Lung microvascular endothelial cell (primary cell): ENCODE measurements around the gene TMEM269. TPM values are rescaled to one million over a fixed set of nuclear protein-coding genes. Genes with fewer than 3 reads are reported as not detected.

Experiments used
- DNase-seq, 2 donors: peaks; one replicate each; pipeline versions ENCODE4 v3.0.0 to v3.0.0-alpha.2; 2010; ENCODE audit warnings: low read depth in 2 of 2
- total RNA-seq: library from RNA; depleted of rRNA; stranded (reverse); fragments of >200 nt; gene quantifications from 2 replicates; pipeline ENCODE4 v1.2.1, GENCODE V29; 2014

The TMEM269 gene
- total RNA-seq, 1 donor from 2014 or later, result not detected

DNA sequence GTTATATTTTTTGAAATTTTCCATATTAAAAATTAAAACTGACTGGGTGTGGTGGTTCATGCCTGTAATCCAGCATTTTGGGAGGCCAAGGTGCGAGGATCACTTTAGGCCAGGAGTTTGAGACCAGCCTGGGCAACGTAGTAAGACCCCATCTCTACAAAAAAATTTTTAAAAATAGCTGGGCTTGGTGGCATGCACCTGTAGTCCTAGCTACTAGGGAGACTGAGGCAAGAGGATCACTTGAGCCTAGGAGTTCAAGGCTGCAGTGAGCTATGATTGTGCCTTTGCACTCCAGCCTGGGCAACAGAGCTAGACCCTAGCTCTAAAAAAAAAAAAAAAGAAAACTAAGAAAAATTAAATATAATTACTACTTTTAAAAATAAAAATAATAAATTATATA, 36.9 kb downstream of the TMEM269 start:
- no peak for DNase-seq

DNA sequence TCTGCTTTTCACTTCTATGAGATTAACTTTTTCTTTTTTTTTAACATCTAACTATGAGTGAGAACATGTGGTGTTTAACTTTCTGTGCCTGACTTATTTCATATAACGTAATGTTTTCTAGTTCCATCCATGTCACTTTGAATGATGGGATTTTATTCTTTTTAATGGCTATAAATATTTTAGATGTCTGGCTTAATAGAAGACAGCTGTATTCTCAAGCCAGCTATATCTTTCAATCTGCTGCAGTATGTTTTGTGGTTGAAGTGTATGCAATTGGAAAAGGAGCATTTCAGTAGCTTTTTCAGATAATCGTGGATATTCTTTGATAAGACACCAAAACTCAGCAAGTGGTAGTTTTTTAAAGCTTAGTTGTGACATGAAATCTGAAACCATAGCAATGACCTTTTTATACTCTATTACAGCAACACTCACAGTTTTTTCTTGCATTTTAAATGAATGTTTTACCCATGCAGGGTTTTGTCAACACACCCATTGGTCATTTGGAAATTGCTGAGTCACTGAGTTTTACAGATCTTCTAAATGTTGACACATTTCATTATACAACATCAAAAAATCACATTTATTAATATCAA, 38.1 kb downstream of the TMEM269 start:
- DNase-seq, result peak in 1 of 2 donors; percentile 8

DNA sequence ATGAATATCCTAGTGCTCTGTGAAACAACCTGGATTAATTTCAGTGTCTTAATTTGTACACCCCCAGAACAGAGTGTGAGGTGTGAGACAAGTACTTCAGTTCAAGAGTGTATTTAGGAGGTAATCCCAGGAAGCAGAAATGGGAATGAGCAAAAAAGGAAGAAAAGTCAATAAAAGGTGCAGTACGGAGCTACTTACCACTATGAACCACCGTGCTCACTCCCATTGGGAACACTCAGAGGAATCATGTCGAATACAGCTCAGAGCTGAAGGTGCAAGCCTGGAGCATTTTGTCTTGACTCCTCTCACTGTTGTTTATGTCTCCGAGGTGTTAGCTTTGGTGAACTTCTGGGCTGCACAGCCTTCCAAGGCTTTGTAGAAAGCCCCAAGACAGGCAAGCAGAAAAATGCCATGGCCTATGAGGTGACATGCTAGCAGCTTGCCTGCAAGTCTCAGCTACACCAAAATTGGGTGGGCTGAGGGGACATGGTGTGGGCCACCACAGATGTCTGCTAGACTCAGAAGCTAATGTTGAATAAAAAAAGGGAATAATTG, 39.8 kb downstream of the TMEM269 start:
- no peak for DNase-seq

DNA sequence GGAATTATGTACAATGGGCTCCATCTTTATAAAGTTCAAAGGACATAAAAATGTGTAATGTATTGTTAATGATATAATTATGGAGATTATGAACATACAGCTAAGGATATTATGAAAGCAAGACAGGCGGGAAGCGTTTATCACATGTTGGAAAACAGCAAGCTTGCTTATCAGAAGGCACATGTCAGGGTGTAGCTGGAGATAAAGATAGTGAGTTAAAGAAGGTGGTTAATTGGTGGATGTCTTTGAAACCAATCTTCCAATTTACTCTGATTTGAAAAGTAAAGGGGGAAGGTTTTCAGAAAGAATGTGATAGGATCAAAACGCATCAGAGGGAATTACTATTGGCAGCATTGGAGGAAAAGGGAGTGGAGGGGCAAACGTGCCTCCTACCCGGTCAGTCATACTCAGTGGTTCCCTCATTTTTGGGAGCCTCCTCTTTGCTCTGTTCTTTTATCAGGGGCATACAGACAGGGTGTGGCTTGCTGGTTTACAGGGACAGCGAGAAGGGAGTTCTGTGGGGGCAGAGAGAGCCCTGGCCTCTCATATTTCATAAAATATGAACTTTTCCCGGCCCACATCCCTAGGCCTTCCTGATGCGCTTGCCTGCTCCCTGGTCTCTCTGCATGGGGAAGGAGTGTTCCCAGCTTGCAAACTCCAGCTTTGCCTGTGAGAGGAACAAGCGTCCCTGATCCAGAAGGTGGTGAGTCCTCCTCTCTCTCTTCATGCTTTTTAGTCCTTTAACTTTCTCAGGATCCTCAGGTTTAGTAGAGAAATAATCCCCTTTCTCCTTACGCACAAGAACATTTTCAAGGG, 40.5 kb downstream of the TMEM269 start:
- DNase-seq, result no peak

- no peak for DNase-seq
Measured at GRCh38 chr1:42830631-42831030, 45.8 kb downstream of the TMEM269 start.

GRCh38 chr1:42831273-42831672, 46.5 kb downstream of the TMEM269 start:
- DNase-seq, result no peak

DNA sequence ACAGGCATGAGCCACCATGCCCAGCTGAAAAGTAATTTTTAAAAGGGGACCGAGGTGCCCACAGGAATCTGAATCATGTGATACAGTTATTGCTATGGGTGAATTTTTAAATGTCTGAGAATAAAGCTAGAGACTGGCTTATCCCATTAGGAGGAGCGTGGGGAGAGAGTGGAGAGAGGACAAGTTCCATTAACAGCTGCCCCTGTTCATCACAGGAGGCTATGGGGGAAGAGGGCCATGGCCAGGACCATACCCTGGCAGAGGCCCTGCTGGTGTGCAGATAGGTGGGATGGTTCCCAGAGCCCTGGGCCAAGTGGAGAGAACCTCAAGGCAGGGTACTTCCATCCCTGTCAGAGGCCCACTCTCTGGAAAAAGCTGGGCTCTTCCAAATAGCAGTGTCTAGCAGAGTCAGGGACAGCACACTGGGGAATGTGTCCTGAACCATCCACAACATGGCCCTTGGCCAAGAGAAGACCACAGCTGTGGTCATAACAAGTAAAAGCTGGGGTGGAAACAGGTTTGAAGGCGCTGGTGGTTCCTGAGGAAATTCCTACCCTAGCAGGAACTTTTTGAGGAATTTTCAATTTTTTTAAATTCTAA, 48.0 kb downstream of the TMEM269 start:
- no peak for DNase-seq

DNA sequence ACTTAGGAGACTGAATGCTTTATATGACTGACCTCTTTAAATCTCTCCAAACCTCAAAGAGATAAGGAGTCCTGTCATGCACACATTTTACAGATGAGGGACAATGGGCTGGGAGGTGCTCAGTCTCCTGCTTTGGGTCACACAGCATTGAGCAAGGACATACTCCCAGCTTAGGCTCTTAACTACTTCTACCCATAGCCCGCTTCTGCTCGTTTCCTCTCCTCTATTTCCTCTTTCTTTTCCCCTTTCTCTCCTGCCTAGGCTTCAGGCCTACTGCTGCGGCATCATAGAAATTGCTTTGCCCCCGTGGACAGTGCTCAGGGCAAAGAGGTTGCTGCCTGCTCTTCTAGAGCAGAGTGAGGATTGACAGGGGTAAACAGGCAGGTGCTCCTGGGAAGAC, 49.2 kb downstream of the TMEM269 start:
- no peak for DNase-seq

- no peak for DNase-seq
Measured at GRCh38 chr1:42834803-42835202, 50.0 kb downstream of the TMEM269 start.

GRCh38 chr1:42835422-42835821, 50.6 kb downstream of the TMEM269 start:
- DNase-seq, result no peak

DNA sequence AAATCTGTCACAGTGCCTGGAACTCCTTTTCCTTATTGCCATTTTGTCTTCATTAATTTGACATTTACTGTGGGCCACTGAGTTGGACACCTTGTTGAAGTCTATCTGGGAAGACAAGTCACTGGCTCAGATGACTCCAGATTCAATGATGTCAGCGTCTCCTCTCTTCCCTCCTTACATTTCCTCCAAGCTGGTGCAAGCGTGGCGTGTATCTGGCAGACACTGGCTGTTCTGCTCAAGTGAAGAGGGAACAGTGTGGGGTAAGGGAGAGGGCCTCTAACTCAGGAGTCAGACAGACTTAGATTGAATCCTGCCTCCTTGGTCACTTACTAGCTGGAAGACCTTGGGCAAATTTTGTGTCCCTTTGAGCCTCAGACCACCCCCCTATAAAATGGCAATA, 52.9 kb downstream of the TMEM269 start:
- no peak for DNase-seq

DNA sequence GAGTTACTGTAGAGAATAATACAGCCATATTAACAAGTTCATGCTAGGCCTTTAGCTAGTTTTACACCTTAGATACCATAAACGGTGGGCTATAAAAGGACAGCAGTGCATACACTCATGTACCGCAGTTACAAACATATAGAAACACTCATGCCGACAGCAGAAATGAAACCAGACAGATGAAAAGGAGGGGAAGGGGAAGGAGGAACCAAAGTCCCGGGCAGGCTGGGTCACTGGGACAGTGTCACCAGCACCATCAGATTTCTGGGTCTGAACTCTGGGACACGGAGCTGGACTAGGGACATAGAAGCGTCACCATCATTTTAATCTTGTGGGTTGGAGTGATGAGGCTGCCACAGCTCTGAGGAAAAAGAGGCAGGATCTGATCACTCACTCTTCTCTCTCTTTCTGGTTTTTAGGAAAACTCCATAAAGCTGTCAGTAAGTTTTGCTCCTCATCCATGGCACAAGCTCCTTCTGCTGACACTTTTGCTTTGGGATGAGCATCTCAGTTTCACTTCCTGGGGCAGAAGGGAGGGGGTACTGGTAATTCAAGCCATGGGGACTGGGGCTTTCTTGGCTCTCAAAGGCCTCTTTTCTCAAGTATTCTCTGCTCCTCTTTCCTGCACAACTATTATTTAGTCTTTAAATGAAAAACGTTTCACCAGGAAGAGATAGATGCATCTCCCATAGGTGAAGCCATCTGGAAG, 53.8 kb downstream of the TMEM269 start:
- no peak for DNase-seq

GRCh38 chr1:42841010-42841409, 56.2 kb downstream of the TMEM269 start:
- DNase-seq, result no peak

DNA sequence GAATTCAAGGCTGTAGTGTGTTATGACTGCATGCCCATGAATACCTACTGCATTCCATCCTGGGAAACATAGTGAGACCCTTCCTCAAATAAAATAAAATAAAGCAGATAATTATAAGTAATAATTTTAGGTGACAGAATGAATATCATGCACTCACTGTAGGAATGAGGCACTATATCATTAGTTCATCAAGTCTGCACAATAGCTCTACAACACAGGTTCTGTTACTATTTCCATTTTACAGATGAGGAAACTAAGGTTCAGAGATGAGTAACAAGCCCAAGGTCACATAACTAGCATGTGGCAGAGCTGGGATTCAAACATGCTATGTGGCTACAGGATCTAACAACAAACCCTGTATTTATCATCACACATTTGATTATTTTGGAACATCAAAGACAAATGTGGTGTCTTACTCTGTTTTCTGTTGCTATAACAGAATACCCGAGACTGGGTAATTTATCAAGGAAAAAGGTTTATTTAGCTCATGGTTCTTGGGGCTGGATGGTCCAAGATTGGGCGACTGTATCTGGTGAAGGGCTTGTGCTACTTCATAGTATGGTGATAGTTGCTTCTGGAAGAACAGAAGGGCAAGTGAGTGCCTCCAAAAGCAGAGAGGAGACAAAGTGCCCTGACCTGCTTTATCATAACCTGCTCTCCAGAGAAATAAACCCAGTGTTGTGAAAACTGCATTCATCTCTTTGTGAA, 56.8 kb downstream of the TMEM269 start:
- no peak for DNase-seq

DNA sequence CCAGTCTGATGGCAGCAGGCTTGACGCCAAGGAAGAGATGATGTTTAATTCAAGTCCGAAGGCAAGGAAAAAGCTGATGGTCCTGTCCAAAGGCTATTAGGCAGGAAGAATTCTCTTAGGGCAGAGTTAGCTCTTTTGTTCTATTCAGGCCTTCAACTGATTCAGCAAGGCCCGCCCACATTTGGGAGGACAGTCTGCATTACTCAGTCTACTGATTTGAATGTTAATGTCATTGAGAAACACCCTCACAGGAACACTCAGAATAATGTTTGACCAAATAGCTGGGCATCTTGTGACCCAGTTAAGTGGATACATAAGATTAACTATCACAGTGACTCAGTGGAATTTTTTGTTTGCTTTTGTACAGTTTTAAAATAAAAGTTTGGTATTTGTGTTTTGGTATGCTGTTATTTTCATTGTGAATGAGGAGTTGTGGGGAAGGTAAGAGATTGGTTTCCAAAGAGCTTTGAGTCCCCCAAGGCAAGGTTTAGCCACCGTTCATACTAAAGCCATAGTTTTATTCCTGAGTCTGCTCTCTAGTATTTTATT, 59.9 kb downstream of the TMEM269 start:
- DNase-seq, result no peak

DNA sequence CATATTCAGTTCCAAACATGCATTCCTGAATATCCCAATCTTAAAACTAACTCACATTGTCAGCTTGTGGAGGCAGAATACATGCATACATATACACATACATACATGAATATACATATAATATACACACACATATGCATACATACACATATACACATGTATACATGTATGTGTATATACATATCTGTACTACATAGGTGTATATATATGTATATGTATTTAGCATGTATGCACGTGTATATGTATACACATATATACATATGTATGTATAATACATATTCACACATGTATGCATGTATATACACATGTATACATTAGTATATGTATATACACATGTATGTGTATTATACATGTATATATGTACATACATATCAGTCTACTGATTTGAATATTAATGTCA, 60.4 kb downstream of the TMEM269 start:
- no peak for DNase-seq

GRCh38 chr1:42845866-42846256, 61.1 kb downstream of the TMEM269 start:
- peak in 1 of 2 donors; percentile 4 for DNase-seq

DNA sequence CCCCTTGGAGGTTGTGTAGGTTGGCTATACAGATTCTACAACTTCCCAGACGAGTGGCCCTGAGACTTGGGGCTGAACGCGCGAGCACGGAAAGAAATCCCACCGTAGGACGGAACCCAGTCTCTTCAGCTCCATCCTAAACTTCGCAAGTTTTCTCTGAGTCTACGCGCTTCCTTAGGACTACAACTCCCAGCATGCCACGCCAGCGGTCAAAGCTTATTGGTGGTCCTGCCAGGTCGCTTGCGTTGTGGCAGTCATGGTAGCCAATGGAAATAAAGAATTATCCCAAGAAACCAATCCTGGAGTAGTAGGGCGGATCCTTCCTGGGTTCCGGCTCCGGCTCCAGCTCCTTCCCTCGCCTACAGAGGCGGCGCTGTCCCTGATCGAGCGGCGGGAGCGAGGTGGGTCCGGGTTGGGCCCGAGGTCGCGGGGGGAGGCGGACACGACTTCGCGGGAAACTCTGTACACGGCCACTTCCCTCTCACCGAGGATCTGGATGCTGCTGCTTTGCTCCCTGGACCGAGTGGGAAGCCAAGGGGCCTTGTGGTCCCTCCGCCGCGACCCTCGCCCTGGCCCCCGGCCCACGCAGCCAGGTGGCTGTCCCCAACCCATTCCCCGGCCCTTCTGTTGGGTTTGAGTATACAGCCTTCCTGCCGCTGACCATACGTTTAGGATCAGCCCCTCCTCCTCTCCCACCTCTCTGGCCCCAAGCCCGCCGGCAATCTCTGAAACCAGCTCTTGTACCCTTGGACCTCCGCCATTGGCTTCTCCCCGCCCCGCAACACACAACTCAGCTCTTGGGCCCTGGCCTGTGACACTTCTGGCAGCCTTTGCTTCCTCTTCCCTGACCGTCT, 61.7 kb downstream of the TMEM269 start, which contains the start of gene ZNF691:
Gene ZNF691 (plus strand): TSS at position 357 of the 854 bp plus-strand sequence. CDS start 3,046 bp downstream, outside the sequence.
- DNase-seq, result peak; percentile 96 to 98

DNA sequence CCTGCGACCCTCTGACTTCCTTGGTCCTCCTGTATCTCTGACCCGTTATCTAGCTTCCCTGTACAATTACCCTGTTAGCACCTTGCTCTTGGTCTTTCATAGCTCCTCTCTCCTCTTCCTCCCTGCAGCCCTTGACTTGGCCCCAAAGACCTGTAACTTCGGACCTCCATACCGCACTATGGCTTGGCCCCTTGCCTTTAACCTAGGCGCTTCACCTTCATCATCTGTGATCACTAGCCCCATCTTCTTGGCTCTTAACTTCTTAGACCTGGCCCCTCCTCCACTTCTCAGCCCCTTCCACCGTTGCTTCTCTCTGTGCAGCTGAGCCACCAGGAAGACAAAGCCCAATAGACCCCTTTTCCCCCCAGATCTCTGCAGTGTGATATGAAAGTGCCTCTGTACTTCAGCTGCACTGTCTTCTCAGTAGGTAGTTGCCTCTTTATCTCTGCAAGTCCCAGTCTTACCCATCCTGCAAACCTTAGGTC, 62.4 kb downstream of the TMEM269 start:
- DNase-seq, result no peak
